ENCODE data around the gene LIF. TPM values are rescaled to one million over a fixed set of nuclear protein-coding genes. Genes with fewer than 3 reads are reported as not detected.
"Not testable (repeated sequence)": the region's sequence is repeated elsewhere in the genome, so short reads cannot be mapped to it uniquely, and the experiment has no call there.

LIF gene
- total RNA-seq, 2 donors from 2014 or later, result 175 to 300 TPM

DNA sequence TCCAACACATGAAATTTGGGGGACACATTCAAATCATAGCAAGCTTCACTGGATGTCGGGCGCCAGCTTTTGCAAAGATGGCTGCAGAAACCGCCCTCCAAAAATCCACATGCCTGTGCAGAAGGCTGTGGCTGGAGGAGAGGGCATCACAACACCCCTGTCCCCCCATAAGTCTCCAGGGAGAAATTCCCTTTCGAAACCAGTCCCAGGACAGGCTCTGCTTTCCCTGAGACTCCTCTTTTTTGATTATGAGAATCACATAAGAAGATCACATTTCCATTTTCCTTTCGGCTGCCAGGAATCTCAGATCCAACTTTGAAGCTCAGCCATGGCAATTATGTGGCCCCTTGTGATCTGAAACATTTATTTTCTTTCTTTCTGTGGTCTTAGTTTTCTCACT is 9.7 kb downstream of the LIF start:
- no peaks in the 10 kb centered on the region for H3K4me1 Mint-ChIP-seq
- no peak overlapping the region for H3K27ac Mint-ChIP-seq
- H3K9me3 Mint-ChIP-seq, result no peaks in the 10 kb centered on the region
- H3K36me3 Mint-ChIP-seq (ENCODE audit: low read depth), result peaks cover 17% of the 10 kb centered on the region
- H3K27me3 Mint-ChIP-seq, result no peaks in the 10 kb centered on the region
- no peak for ATAC-seq (replicated peaks)
- no peak overlapping the region for H3K4me3 Mint-ChIP-seq

DNA sequence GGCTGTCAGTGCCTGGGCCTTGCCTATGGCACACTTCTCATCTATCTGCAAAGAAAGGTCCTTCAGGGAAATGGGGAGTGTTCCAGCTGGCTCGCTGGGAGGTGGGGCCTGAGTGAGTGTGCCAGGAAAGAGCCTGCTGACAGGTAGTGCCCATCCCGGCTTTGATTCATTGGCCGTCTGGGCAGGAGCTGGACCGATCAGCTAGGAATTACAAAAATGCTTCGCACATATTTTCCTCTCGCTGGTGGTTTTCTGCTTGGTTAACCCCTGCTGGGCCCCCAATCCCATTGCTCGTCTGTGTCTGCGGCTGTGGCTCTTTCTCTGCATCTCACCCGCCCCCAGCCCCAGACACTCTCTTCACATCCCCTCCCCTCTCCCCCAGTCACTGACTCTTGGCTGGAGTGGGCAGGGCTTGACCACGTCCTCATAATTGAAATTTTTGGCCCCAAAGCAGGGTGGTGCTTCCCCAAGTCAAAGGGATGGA is 10.8 kb downstream of the LIF start:
- no peaks in the 10 kb centered on the region for H3K9me3 Mint-ChIP-seq
- peak overlapping the region; percentile 65 for H3K27ac Mint-ChIP-seq
- no peak for ATAC-seq (replicated peaks)
- no peaks in the 10 kb centered on the region for H3K27me3 Mint-ChIP-seq
- no peaks in the 10 kb centered on the region for H3K4me1 Mint-ChIP-seq
- H3K36me3 Mint-ChIP-seq (ENCODE audit: low read depth), result peaks cover 5% of the 10 kb centered on the region
- H3K4me3 Mint-ChIP-seq, result no peak overlapping the region

GRCh38 chr22:30234786-30235470 is 11.6 kb downstream of the LIF start:
- Mint-ChIP-seq H3K27me3 (no peaks in the 10 kb centered on the region), H3K4me3 (no peak overlapping the region), H3K9me3 (no peaks in the 10 kb centered on the region), H3K36me3 (ENCODE audit: low read depth) (no peaks in the 10 kb centered on the region), H3K27ac (no peak overlapping the region), H3K4me1 (no peaks in the 10 kb centered on the region)
- no peak for ATAC-seq (replicated peaks)

- H3K36me3 Mint-ChIP-seq (ENCODE audit: low read depth); H3K4me1 Mint-ChIP-seq; H3K4me3 Mint-ChIP-seq; H3K9me3 Mint-ChIP-seq; H3K27ac Mint-ChIP-seq; H3K27me3 Mint-ChIP-seq; ATAC-seq (replicated peaks): not testable (repeated sequence)
Observed at GRCh38 chr22:30234325-30234724, 12.2 kb downstream of the LIF start.

DNA sequence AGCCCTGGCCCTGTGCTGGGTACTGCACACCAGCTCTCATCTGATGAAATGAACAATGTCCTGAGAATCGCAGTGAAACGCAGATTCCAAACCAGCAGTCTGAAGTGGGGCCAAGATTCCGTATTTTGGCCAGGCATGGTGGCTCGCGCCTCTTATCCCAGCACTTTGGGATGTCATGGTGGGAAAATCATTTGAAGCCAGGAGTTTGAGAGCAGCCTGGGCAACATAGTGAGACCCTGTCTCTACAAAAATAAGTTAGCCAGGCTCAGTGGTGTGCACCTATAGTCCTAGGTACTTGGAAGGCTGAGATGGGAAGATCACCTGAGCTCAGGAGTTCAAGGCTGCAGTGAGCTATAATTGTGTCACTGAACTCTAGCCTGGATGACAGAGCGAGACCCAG is 13.0 kb downstream of the LIF start:
- Mint-ChIP-seq H3K4me1 (no peaks in the 10 kb centered on the region), H3K36me3 (ENCODE audit: low read depth) (no peaks in the 10 kb centered on the region), H3K27me3 (no peaks in the 10 kb centered on the region), H3K9me3 (no peaks in the 10 kb centered on the region), H3K4me3 (no peak overlapping the region), H3K27ac (no peak overlapping the region)
- ATAC-seq (replicated peaks), result no peak

- no peak overlapping the region for H3K4me3 Mint-ChIP-seq
- H3K27ac Mint-ChIP-seq, result no peak overlapping the region
- no peaks in the 10 kb centered on the region for H3K9me3 Mint-ChIP-seq
- no peak for ATAC-seq (replicated peaks)
- H3K27me3 Mint-ChIP-seq, result no peaks in the 10 kb centered on the region
- H3K36me3 Mint-ChIP-seq (ENCODE audit: low read depth), result no peaks in the 10 kb centered on the region
- peaks cover 4% of the 10 kb centered on the region for H3K4me1 Mint-ChIP-seq
Observed at GRCh38 chr22:30232716-30233218, 13.8 kb downstream of the LIF start.

- Mint-ChIP-seq H3K9me3 (no peaks in the 10 kb centered on the region), H3K4me1 (peaks cover 6% of the 10 kb centered on the region), H3K36me3 (ENCODE audit: low read depth) (no peaks in the 10 kb centered on the region), H3K4me3 (no peak overlapping the region), H3K27me3 (no peaks in the 10 kb centered on the region), H3K27ac (no peak overlapping the region)
- no peak for ATAC-seq (replicated peaks)
Observed at GRCh38 chr22:30230787-30231461, 15.6 kb downstream of the LIF start.

DNA sequence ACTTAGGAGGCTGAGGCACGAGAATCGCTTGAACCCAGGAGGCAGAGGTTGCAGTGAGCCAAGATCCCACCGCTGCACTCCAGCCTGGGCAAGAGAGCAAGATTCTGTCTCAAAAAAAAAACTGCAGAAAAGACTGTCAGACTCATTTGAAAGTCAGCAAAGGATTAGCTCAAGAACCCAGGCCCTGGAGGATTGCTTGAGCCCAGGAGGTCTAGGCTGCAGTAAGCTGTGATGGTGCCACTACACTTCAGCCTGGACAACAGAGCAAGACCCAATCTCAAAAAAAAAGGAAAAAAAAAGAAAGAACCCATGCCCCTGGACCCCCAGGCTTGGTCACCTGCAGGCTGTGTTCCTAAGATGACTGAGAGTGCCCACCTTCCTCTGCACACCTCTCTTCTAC is 16.2 kb downstream of the LIF start:
- H3K27ac Mint-ChIP-seq, result no peak overlapping the region

DNA sequence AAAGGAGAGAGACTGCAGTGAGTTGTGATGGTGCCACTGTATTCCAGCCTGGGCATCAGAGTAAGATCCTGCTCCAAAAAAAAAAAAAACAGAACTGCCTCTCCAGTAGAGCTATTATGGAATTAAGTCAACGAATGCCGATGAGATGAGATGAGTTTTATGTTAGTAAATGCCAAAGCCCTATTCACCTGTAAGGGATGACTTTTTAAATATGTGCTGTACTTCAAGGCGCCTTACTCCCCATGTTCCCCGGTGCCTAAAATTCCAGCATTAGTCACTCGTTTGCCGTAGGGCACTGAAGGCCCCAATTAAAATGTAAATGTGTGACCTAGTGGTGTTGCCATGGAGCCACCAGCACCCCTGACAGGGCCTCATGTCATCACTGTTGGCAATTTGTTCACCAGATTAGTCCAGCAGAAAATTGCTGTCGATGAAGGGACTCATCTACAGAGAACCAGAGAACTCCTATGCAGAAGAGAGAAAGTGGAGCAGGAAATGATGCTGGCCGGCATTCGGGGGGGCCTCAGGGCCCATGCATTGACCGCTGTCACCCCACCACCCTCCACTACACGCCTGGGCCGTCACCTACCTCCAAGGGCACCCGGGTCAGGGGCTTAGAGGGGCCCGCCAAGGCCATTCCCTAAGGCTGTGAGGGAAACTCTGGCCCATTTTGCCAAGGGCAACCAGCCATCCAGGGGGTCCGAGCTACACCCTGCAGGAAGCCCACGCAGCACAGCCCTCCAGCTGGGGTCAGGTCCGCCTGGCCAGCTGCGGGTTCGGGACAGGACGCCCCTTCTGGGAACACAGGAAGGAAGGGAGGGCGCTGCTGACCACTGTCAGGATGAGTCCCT is 17.8 kb downstream of the LIF start:
- H3K4me1 Mint-ChIP-seq, result peaks cover 12% of the 10 kb centered on the region
- no peak overlapping the region for H3K4me3 Mint-ChIP-seq
- ATAC-seq (replicated peaks), result no peak
- H3K27ac Mint-ChIP-seq, result no peak overlapping the region
- H3K9me3 Mint-ChIP-seq, result no peaks in the 10 kb centered on the region
- H3K27me3 Mint-ChIP-seq, result no peaks in the 10 kb centered on the region
- H3K36me3 Mint-ChIP-seq (ENCODE audit: low read depth), result no peaks in the 10 kb centered on the region

More for the DNA sequence above, 16.2 kb downstream of the LIF start:
- peaks cover 7% of the 10 kb centered on the region for H3K4me1 Mint-ChIP-seq
- H3K27me3 Mint-ChIP-seq, result no peaks in the 10 kb centered on the region
- H3K4me3 Mint-ChIP-seq, result no peak overlapping the region
- ATAC-seq (replicated peaks), result no peak
- H3K9me3 Mint-ChIP-seq, result no peaks in the 10 kb centered on the region
- H3K36me3 Mint-ChIP-seq (ENCODE audit: low read depth), result no peaks in the 10 kb centered on the region

DNA sequence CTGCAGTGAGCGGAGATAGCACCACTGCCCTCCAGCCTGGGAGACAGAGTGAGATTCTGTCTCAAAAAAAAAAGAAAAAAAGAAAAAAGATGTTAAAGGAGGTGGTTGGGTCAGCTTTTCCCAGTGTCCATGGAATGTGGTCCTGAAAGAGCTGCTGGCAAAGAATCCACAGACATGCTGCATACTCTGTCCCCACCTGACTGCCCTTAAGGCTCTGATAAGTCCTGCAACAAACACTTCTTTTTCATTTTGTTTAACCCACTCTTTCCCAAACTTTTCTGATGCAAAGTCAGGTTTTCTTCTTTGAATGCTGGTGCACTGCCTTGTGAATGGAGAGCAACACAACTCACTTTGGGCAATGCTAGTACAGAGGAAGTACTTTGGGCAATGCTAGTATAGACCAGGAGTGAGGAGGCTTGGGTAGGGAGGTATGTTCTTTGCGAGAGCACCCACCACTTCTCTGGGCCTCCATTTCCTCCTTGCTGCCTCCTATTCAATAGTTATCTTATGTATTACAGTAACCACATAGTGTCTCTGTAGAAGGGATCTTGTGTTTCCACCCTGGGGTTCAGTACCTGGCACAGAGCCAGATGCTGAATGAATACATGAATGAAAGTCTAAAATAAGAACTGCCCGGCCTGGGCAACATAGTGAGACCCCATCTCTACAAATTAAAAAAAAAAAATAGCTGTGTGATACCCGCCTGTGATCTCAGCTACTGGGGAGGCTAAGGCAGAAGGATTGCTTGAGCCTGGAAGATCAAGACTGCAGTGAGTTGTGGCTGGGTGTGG is 18.9 kb downstream of the LIF start:
- H3K36me3 Mint-ChIP-seq (ENCODE audit: low read depth), result no peaks in the 10 kb centered on the region

DNA sequence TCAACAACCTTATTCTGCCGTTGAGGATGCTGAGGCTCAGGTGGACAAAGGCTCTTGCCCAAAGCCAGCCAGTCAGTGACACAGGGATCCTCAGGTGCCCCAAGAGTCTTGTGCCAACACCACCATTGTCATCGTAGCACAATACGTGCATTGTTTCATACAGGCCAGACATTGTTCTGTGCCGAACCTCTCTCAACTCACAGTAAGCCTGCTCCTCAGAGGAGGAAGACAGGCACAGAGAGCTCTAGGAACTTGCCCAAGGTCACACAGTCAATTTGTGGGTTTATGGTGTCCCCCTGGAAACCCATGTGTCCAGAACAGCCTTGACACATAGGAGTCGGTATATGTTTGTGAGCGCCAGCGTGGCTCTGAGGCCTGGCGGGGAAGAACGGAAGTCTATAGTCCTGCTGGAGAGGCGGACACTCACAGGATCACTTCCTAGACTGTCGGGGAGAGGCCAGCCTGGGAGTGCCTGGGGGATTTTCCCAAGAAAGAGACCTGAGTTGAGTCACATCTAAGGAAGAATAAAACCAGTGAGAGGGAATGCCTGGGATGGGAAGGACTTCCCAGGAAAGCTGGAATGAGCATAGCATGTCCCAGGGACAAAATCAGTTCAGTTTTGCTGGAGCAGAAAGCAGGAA is 20.2 kb downstream of the LIF start:
- ATAC-seq (replicated peaks), result no peak
- Mint-ChIP-seq H3K27ac (no peak overlapping the region), H3K4me1 (peaks cover 33% of the 10 kb centered on the region)

More for the DNA sequence above, 18.9 kb downstream of the LIF start:
- Mint-ChIP-seq H3K4me1 (peaks cover 21% of the 10 kb centered on the region), H3K4me3 (no peak overlapping the region), H3K27me3 (no peaks in the 10 kb centered on the region), H3K9me3 (no peaks in the 10 kb centered on the region), H3K27ac (no peak overlapping the region)
- no peak for ATAC-seq (replicated peaks)

GRCh38 chr22:30225220-30225927 is 21.2 kb downstream of the LIF start:
- Mint-ChIP-seq H3K9me3 (no peaks in the 10 kb centered on the region), H3K36me3 (ENCODE audit: low read depth) (no peaks in the 10 kb centered on the region), H3K27me3 (no peaks in the 10 kb centered on the region), H3K27ac (peak overlapping the region; percentile 44), H3K4me3 (no peak overlapping the region), H3K4me1 (peaks cover 43% of the 10 kb centered on the region)
- no peak for ATAC-seq (replicated peaks)

More for the DNA sequence above, 20.2 kb downstream of the LIF start:
- H3K27me3 Mint-ChIP-seq, result no peaks in the 10 kb centered on the region
- H3K9me3 Mint-ChIP-seq, result no peaks in the 10 kb centered on the region
- H3K36me3 Mint-ChIP-seq (ENCODE audit: low read depth), result no peaks in the 10 kb centered on the region
- H3K4me3 Mint-ChIP-seq, result no peak overlapping the region

GRCh38 chr22:30224161-30224857 is 22.2 kb downstream of the LIF start:
- H3K9me3 Mint-ChIP-seq, result no peaks in the 10 kb centered on the region
- peak; percentile 14 for ATAC-seq (replicated peaks)
- peaks cover 52% of the 10 kb centered on the region for H3K4me1 Mint-ChIP-seq
- no peak overlapping the region for H3K4me3 Mint-ChIP-seq
- no peaks in the 10 kb centered on the region for H3K36me3 Mint-ChIP-seq (ENCODE audit: low read depth)
- no peak overlapping the region for H3K27ac Mint-ChIP-seq
- H3K27me3 Mint-ChIP-seq, result no peaks in the 10 kb centered on the region

All from activated T-helper 17 cell treated with anti-CD3 and anti-CD28 coated beads, Interleukin-2, amount 50 U/mL, for 72 hours (primary cell).